Endothelial cell of umbilical vein (primary cell): ENCODE data around the gene NFU1. TPM values are rescaled to one million over a fixed set of nuclear protein-coding genes. Genes with fewer than 3 reads are reported as not detected.

Source experiments
- BruUV-seq: library from RNA; stranded (reverse); fragments of 400-500 nt; replicated peaks from 2 replicates; lab custom pipeline; 2021; lab: Mats Ljungman, UMichigan
- CTCF ChIA-PET: fragments of 300-600, 350-600 bp; sonication (Branson Sonifier 250); formaldehyde crosslinking; loops from one replicate; lab custom pipeline; 2021; ENCODE audit warnings: antibody characterized with exemption, inconsistent platforms; lab: Charles Lee
- POLR2A ChIA-PET: fragments of 300-600, 350-600 bp; sonication (Branson Sonifier 250); formaldehyde crosslinking; loops from one replicate; lab custom pipeline; 2021; ENCODE audit warnings: antibody characterized with exemption, inconsistent platforms; lab: Charles Lee
- DNase-seq: peaks from one replicate; pipeline ENCODE4 v3.0.0-alpha.2; 2011; ENCODE audit warnings: low read depth, low spot score
- FAIRE-seq: peaks from 2 replicates; lab custom pipeline; 2011; peaks lifted over from hg19 to GRCh38; lab: Jason Lieb, UNC
- H2AFZ ChIP-seq: 2 replicates; pipeline ENCODE4 v1.6.0; 2012; ENCODE audit warnings: low read depth, low read length, control low read depth, inconsistent platforms
- H3K27ac ChIP-seq: 2 replicates; pipeline ENCODE4 v1.5.1; 2011; ENCODE audit warnings: low read depth, mild to moderate bottlenecking, control low read depth, low read length, moderate library complexity; ENCODE audit not compliant: insufficient read depth
- H3K27me3 ChIP-seq, 2 experiments: 2 replicates each; pipeline versions ENCODE4 v1.6.0 to v1.6.1; 2011; ENCODE audit warnings: low read length in 2 of 2, mixed read lengths in 1 of 2; ENCODE audit not compliant: control insufficient read depth in 2 of 2, insufficient read depth in 2 of 2
- H3K36me3 ChIP-seq, 2 experiments: 2 replicates in 1 of 2; 3 replicates in 1 of 2; pipeline ENCODE4 v1.5.1; 2011; ENCODE audit warnings: low read length in 2 of 2, mild to moderate bottlenecking in 1 of 2, moderate library complexity in 1 of 2; ENCODE audit not compliant: control insufficient read depth in 2 of 2, insufficient read depth in 2 of 2; ENCODE audit errors: extremely low read depth in 1 of 2
- H3K4me1 ChIP-seq: 3 replicates; pipeline ENCODE4 v1.5.1; 2011; ENCODE audit warnings: mild to moderate bottlenecking, low read length; ENCODE audit not compliant: control insufficient read depth, insufficient read depth; ENCODE audit errors: extremely low read depth
- H3K4me2 ChIP-seq: 2 replicates; pipeline ENCODE4 v1.6.1; 2011; ENCODE audit warnings: low read length, control low read depth, mixed read lengths; ENCODE audit not compliant: insufficient read depth
- H3K4me3 ChIP-seq, 3 experiments: fragments of 200-600 bp in 1 of 3; sonication (generic), shearing (Covaris generic) in 1 of 3; replicated peaks in 1 of 3; 2 replicates each; pipeline ENCODE4 v1.5.1; 2011 to 2016; ENCODE audit warnings: control low read depth in 3 of 3, low read length in 3 of 3, mild to moderate bottlenecking in 2 of 3, inconsistent platforms in 1 of 3, low read depth in 1 of 3, moderate library complexity in 1 of 3; ENCODE audit not compliant: insufficient read depth in 1 of 3
- H3K79me2 ChIP-seq: 2 replicates; pipeline ENCODE4 v1.6.0; 2012; ENCODE audit warnings: low read length, inconsistent platforms; ENCODE audit not compliant: control insufficient read depth, insufficient read depth
- H3K9ac ChIP-seq: replicated peaks from 2 replicates; pipeline ENCODE3; 2011; ENCODE audit warnings: low read length, control low read depth; ENCODE audit not compliant: insufficient read depth; ENCODE audit errors: extremely low read depth
- H3K9me1 ChIP-seq: replicated peaks from 3 replicates; pipeline ENCODE4 v1.6.0; 2011; ENCODE audit warnings: mild to moderate bottlenecking, low read length; ENCODE audit not compliant: control insufficient read depth, insufficient read depth; ENCODE audit errors: extremely low read depth
- H3K9me3 ChIP-seq: replicated peaks from 2 replicates; pipeline ENCODE4 v1.5.1; 2012; ENCODE audit warnings: low read length, inconsistent platforms; ENCODE audit not compliant: control insufficient read depth, insufficient read depth
- H4K20me1 ChIP-seq: replicated peaks from 2 replicates; pipeline ENCODE3; 2011; ENCODE audit warnings: mild to moderate bottlenecking, low read length; ENCODE audit not compliant: control insufficient read depth, insufficient read depth; ENCODE audit errors: extremely low read depth
- EZH2 ChIP-seq: IDR thresholded peaks from 2 replicates; pipeline ENCODE4 v1.6.1; 2012; ENCODE audit warnings: borderline replicate concordance, low read depth, mild to moderate bottlenecking, moderate library complexity, low read length, inconsistent platforms; ENCODE audit not compliant: severe bottlenecking
- FOS ChIP-seq: IDR thresholded peaks from 2 replicates; pipeline ENCODE4 v1.6.1; 2011; ENCODE audit warnings: mild to moderate bottlenecking, low read length, moderate library complexity, borderline replicate concordance; ENCODE audit not compliant: insufficient read depth
- GATA2 ChIP-seq: IDR thresholded peaks from 2 replicates; pipeline ENCODE4 v1.7.0; 2011; ENCODE audit warnings: low read depth, mild to moderate bottlenecking, moderate library complexity, mixed read lengths, low read length; ENCODE audit not compliant: insufficient read length, insufficient read depth
- JUN ChIP-seq: IDR thresholded peaks from 2 replicates; pipeline ENCODE4 v1.6.1; 2011; ENCODE audit warnings: borderline replicate concordance, low read depth; ENCODE audit not compliant: insufficient read length, insufficient read depth
- MYC ChIP-seq: IDR thresholded peaks from one replicate; pipeline ENCODE4 v1.6.1; 2011; ENCODE audit warnings: mild to moderate bottlenecking, low read depth, low read length
- POLR2A ChIP-seq: IDR thresholded peaks from 2 replicates; pipeline ENCODE4 v1.6.1; 2012; ENCODE audit warnings: low read depth, mild to moderate bottlenecking, control low read depth, low read length
- POLR2AphosphoS5 ChIP-seq: IDR thresholded peaks from 2 replicates; pipeline ENCODE4 v1.6.1; 2012; ENCODE audit warnings: low read depth, mild to moderate bottlenecking, control low read depth, low read length, moderate library complexity; ENCODE audit not compliant: insufficient read depth
- dilution Hi-C: fragments of 300-500 bp; cut with MboI; formaldehyde crosslinking; loops from one replicate; pipeline ENCODE4 v1.15.0; 2019; ENCODE audit warnings: low sequenced_read_pairs; ENCODE audit not compliant: extremely low pct_ligation_motif_present
- intact Hi-C: fragments of 100-400 bp; cut with micrococcal nuclease; formaldehyde crosslinking; loops from one replicate; pipeline ENCODE4 v1.10.0; 2022
- polyA plus RNA-seq, 4 experiments: library from polyadenylated mRNA; depleted of rRNA in 3 of 4; stranded (reverse) in 3 of 4; unstranded in 1 of 4; fragments of >200 nt; gene quantifications; 2 replicates each; pipeline versions ENCODE4 v1.2.1 to v1.2.3, GENCODE V29; 2011 to 2012; ENCODE audit warnings: missing spikeins in 1 of 4
- total RNA-seq: library from RNA; stranded (reverse); gene quantifications from 2 replicates; pipeline ENCODE4 v1.2.3, GENCODE V29; 2021
- TF ChIP-seq, protein P1 (sequence below): IDR thresholded peaks from 2 replicates; pipeline ENCODE4 v1.6.1; 2011; ENCODE audit not compliant: insufficient read depth, insufficient read length
- TF ChIP-seq, protein P2 (sequence below), 2 donors: IDR thresholded peaks; 1 replicate in 1 of 2; 2 replicates in 1 of 2; pipeline ENCODE4 v1.5.1; 2011; ENCODE audit warnings: low read length in 2 of 2, mild to moderate bottlenecking in 2 of 2, moderate library complexity in 2 of 2, control low read depth in 1 of 2, inconsistent platforms in 1 of 2, low read depth in 1 of 2; ENCODE audit not compliant: insufficient read depth in 1 of 2; ENCODE audit errors: extremely low read depth in 1 of 2

Gene NFU1
- total and polyA plus RNA-seq, 2 donors (not counting 3 experiments of a cell fraction or from before 2014, with no cell fraction given) = 19.6 to 49.7 TPM

DNA sequence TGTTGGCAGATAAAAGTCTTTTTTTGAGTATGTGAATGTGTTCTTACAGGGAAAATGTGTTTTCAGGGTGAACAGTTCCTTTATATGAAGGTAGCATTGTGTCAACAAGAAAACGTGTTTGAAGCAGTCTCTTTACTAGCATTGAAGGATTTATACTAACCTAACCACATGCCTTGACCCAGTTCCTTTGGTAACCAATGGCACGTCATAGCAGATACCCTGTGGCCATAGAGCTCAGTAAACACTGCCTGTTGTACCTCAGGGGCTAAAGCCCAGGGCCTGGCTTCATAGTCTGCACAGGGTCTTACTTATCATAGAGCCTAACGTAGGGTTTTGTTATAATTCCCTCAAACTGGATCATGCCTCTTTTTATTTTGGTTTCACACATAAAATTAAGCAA is 32.1 kb upstream of the NFU1 start:
- no peaks in the 10 kb centered on the region for H4K20me1 ChIP-seq
- H3K4me3 ChIP-seq = no peak overlapping the region
- dilution Hi-C loops (no loop called here), intact Hi-C loops (no loop called here)
- no peak overlapping the region for H3K27ac ChIP-seq
- no peaks in the 10 kb centered on the region for H3K4me1 ChIP-seq
- H3K9me3 ChIP-seq = no peaks in the 10 kb centered on the region
- H3K36me3 ChIP-seq = peaks cover 20 to 25% of the 10 kb centered on the region in 2 experiments
- ChIA-PET CTCF (interaction anchor here (1.0 kb wide), 1 partner anchor 20 kb away, joined by 3 read pairs; no protein-coding TSS in a partner anchor), POLR2A (no interaction called here)
- H3K27me3 ChIP-seq = no peaks in the 10 kb centered on the region
- H3K79me2 ChIP-seq = no peaks in the 10 kb centered on the region
- H3K9ac ChIP-seq = no peak overlapping the region
- no peak overlapping the region for H3K4me2 ChIP-seq
- BruUV-seq = no TSS peak
- TF ChIP-seq POLR2AphosphoS5 (no peak), POLR2A (no peak), MYC (no peak), GATA2 (no peak), FOS (no peak), EZH2 (no peak), JUN (no peak)
- TF ChIP-seq, protein P1, sequence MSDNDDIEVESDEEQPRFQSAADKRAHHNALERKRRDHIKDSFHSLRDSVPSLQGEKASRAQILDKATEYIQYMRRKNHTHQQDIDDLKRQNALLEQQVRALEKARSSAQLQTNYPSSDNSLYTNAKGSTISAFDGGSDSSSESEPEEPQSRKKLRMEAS = no peak
- TF ChIP-seq, protein P2, sequence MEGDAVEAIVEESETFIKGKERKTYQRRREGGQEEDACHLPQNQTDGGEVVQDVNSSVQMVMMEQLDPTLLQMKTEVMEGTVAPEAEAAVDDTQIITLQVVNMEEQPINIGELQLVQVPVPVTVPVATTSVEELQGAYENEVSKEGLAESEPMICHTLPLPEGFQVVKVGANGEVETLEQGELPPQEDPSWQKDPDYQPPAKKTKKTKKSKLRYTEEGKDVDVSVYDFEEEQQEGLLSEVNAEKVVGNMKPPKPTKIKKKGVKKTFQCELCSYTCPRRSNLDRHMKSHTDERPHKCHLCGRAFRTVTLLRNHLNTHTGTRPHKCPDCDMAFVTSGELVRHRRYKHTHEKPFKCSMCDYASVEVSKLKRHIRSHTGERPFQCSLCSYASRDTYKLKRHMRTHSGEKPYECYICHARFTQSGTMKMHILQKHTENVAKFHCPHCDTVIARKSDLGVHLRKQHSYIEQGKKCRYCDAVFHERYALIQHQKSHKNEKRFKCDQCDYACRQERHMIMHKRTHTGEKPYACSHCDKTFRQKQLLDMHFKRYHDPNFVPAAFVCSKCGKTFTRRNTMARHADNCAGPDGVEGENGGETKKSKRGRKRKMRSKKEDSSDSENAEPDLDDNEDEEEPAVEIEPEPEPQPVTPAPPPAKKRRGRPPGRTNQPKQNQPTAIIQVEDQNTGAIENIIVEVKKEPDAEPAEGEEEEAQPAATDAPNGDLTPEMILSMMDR (IDR thresholded peaks at IDR 0.05; ENCODE audit: extremely low read depth in 1 of 2, insufficient read depth in 1 of 2, low read depth in 1 of 2, low read length in 2 of 2) = no peak
- no peak for FAIRE-seq
- no peaks in the 10 kb centered on the region for H3K9me1 ChIP-seq
- no peak overlapping the region for H2AFZ ChIP-seq
- no peak for DNase-seq
